SK-N-SH treated with all-trans-retinoic acid at 6 μM for 48 hours (cell line): Measurements from ENCODE around the gene TEKTIP1.

ENCODE experiments used
- ARNTL ChIP-seq: fragments of 450-650 bp; formaldehyde crosslinking; IDR thresholded peaks from 2 replicates; pipeline ENCODE4 v1.5.0; 2020; ENCODE audit warnings: low read depth, mild to moderate bottlenecking, moderate library complexity, borderline replicate concordance
- BACH2 ChIP-seq: fragments of 250-450 bp; sonication (Bioruptor Pico); IDR thresholded peaks from 2 replicates; pipeline ENCODE4 v1.9.0; 2021; ENCODE audit warnings: mild to moderate bottlenecking, borderline replicate concordance
- CREB5 ChIP-seq: fragments of 250-450 bp; sonication (Bioruptor Pico); IDR thresholded peaks from 2 replicates; pipeline ENCODE4 v1.5.1; 2020; ENCODE audit warnings: low read depth, mild to moderate bottlenecking, moderate library complexity
- ISL1 ChIP-seq: fragments of 250-450 bp; sonication (Bioruptor Pico); IDR thresholded peaks from 2 replicates; pipeline ENCODE4 v2.1.2; 2022; ENCODE audit warnings: mild to moderate bottlenecking, moderate library complexity
- PATZ1 ChIP-seq: fragments of 250-450 bp; sonication (Bioruptor Pico); IDR thresholded peaks from 2 replicates; pipeline ENCODE4 v1.8.0; 2020; ENCODE audit warnings: mild to moderate bottlenecking, moderate library complexity, borderline replicate concordance
- RARB ChIP-seq: fragments of 250-450 bp; sonication (Bioruptor Pico); IDR thresholded peaks from 2 replicates; pipeline ENCODE4 v1.8.0; 2021; ENCODE audit warnings: mild to moderate bottlenecking, moderate library complexity
- TCF4 ChIP-seq: fragments of 250-450 bp; sonication (Bioruptor Pico); IDR thresholded peaks from 2 replicates; pipeline ENCODE4 v1.8.0; 2021; ENCODE audit warnings: mild to moderate bottlenecking, moderate library complexity, borderline replicate concordance
- TOX ChIP-seq: fragments of 250-450 bp; sonication (Bioruptor Pico); IDR thresholded peaks from 2 replicates; pipeline ENCODE4 v1.8.0; 2021; ENCODE audit warnings: mild to moderate bottlenecking, moderate library complexity, borderline replicate concordance
- ZFP30 ChIP-seq: fragments of 450-650 bp; formaldehyde crosslinking; IDR thresholded peaks from 2 replicates; pipeline ENCODE4 v1.5.0; 2022; ENCODE audit warnings: mild to moderate bottlenecking, moderate library complexity
- ZNF70 ChIP-seq: fragments of 450-650 bp; formaldehyde crosslinking; IDR thresholded peaks from 2 replicates; pipeline ENCODE4 v1.5.0; 2020; ENCODE audit warnings: mild to moderate bottlenecking, moderate library complexity
- ZNF8 ChIP-seq: fragments of 450-650 bp; formaldehyde crosslinking; IDR thresholded peaks from 2 replicates; pipeline ENCODE4 v1.5.0; 2020; ENCODE audit warnings: mild to moderate bottlenecking, moderate library complexity

GRCh38 chr19:3549816-3550215 lies 10.8 kb downstream of the TEKTIP1 start:
- TF ChIP-seq BACH2 (no peak), ZNF70 (CRISPR knock-in tag) (no peak), ARNTL (CRISPR knock-in tag) (no peak), ZFP30 (CRISPR knock-in tag) (no peak), RARB (CRISPR knock-in tag) (no peak), ZNF8 (no peak), TCF4 (CRISPR knock-in tag) (no peak), PATZ1 (CRISPR knock-in tag) (no peak), CREB5 (CRISPR knock-in tag) (no peak), ISL1 (CRISPR knock-in tag) (no peak), TOX (CRISPR knock-in tag) (no peak)
